CD4-positive, alpha-beta T cell (primary cell): ENCODE results near the gene SAMM50. TPM values are rescaled to one million over a fixed set of nuclear protein-coding genes. Genes with fewer than 3 reads are reported as not detected.

Experiments used
- ATAC-seq: fragments of 200-7000 bp; cut with Tn5 transposase; one replicate; pipeline ENCODE4 v1.10.0; 2022; ENCODE audit warnings: mild to moderate bottlenecking; ENCODE audit not compliant: poor library complexity
- CTCF ChIA-PET: fragments of 350-600 bp; sonication (Branson Sonifier 250); formaldehyde crosslinking; loops from one replicate; lab custom pipeline; 2021; ENCODE audit warnings: antibody characterized with exemption, inconsistent platforms; lab: Charles Lee
- POLR2A ChIA-PET: fragments of 350-600 bp; sonication (Branson Sonifier 250); formaldehyde crosslinking; loops from one replicate; lab custom pipeline; 2021; ENCODE audit warnings: antibody characterized with exemption, inconsistent platforms; lab: Charles Lee
- DNase-seq, 14 experiments: peaks; one replicate each; pipeline ENCODE4 v3.0.0-alpha.2; 2013 to 2020; ENCODE audit warnings: mixed read lengths in 2 of 14
- H3K27ac ChIP-seq, 2 donors: one replicate each; pipeline versions ENCODE4 v1.5.1 to v1.7.0; 2013; ENCODE audit warnings: low read length in 2 of 2, low read depth in 1 of 2, mild to moderate bottlenecking in 1 of 2
- H3K27me3 ChIP-seq, 2 experiments: 1 replicate in 1 of 2; 2 replicates in 1 of 2; pipeline versions ENCODE4 v1.6.1 to v1.7.0; 2013; ENCODE audit warnings: low read length in 2 of 2, control low read depth in 1 of 2, mild to moderate bottlenecking in 1 of 2, moderate library complexity in 1 of 2; ENCODE audit not compliant: insufficient read depth in 2 of 2, control insufficient read depth in 1 of 2
- H3K36me3 ChIP-seq: one replicate; pipeline ENCODE4 v1.6.1; 2013; ENCODE audit warnings: low read length, control low read depth; ENCODE audit not compliant: insufficient read depth
- H3K4me1 ChIP-seq: one replicate; pipeline ENCODE4 v1.6.1; 2013; ENCODE audit warnings: low read length, control low read depth; ENCODE audit not compliant: insufficient read depth
- H3K4me3 ChIP-seq: one replicate; pipeline ENCODE4 v1.5.1; 2013; ENCODE audit warnings: mild to moderate bottlenecking, low read length, moderate library complexity
- H3K9me3 ChIP-seq, 2 experiments: 1 replicate in 1 of 2; 2 replicates in 1 of 2; pipeline versions ENCODE4 v1.6.1 to v1.7.0; 2013; ENCODE audit warnings: low read length in 2 of 2, mild to moderate bottlenecking in 2 of 2, control low read depth in 1 of 2, moderate library complexity in 1 of 2; ENCODE audit not compliant: control insufficient read depth in 1 of 2, insufficient read depth in 1 of 2
- H3K27ac Mint-ChIP-seq: one replicate; pipeline ENCODE4 v1.8.0; 2020; ENCODE audit warnings: mixed read lengths
- H3K27me3 Mint-ChIP-seq: one replicate; pipeline ENCODE4 v1.8.0; 2021; ENCODE audit warnings: mixed read lengths
- H3K36me3 Mint-ChIP-seq: one replicate; pipeline ENCODE4 v1.8.0; 2021; ENCODE audit warnings: low read depth, mixed read lengths
- H3K4me1 Mint-ChIP-seq: one replicate; pipeline ENCODE4 v1.8.0; 2021; ENCODE audit warnings: low read depth, mixed read lengths
- H3K4me3 Mint-ChIP-seq: one replicate; pipeline ENCODE4 v1.8.0; 2020; ENCODE audit warnings: mild to moderate bottlenecking, mixed read lengths
- H3K9me3 Mint-ChIP-seq: one replicate; pipeline ENCODE4 v1.8.0; 2020; ENCODE audit warnings: mixed read lengths
- CTCF ChIP-seq: fragments of 200-600 bp; IDR thresholded peaks from one replicate; pipeline ENCODE4 v1.8.0; 2022; ENCODE audit warnings: antibody characterized with exemption, mild to moderate bottlenecking
- intact Hi-C, 2 experiments: fragments of 100-400 bp; cut with DNase I in 1 of 2; cut with micrococcal nuclease in 1 of 2; formaldehyde crosslinking; loops; one replicate each; pipeline versions ENCODE4 v1.15.1 to v1.9.0; 2023 to 2025; cut with DNase I, micrococcal nuclease
- total RNA-seq, 174 experiments: library from RNA in 2 of 174; stranded (reverse) in 2 of 174; gene quantifications; one replicate each; pipeline ENCODE4 v1.2.3 and lab custom pipeline; 2021 to 2026

Gene SAMM50
- total RNA-seq, 2 experiments from 2014 or later: 15.2 to 18.0 TPM

GRCh38 chr22:44019416-44019815, 64.2 kb downstream of the SAMM50 start:
- peaks cover 7% of the 10 kb centered on the region for H3K27me3 Mint-ChIP-seq
- Histone ChIP-seq H3K36me3 (no peaks in the 10 kb centered on the region), H3K4me3 (no peak overlapping the region), H3K27me3 (no peaks in the 10 kb centered on the region), H3K27ac (no peak overlapping the region), H3K4me1 (peaks cover 6% of the 10 kb centered on the region), H3K9me3 (no peaks in the 10 kb centered on the region)
- no peak for TF ChIP-seq CTCF
- no peak overlapping the region for H3K27ac Mint-ChIP-seq
- H3K9me3 Mint-ChIP-seq: no peaks in the 10 kb centered on the region
- intact Hi-C loops: no loop called here
- DNase-seq: no peak
- H3K4me3 Mint-ChIP-seq: no peak overlapping the region
- H3K36me3 Mint-ChIP-seq: no peaks in the 10 kb centered on the region
- ChIA-PET POLR2A (no interaction called here), CTCF (no interaction called here)
- H3K4me1 Mint-ChIP-seq: no peaks in the 10 kb centered on the region
- no peak for ATAC-seq

GRCh38 chr22:44019846-44020245, 64.6 kb downstream of the SAMM50 start:
- ChIA-PET POLR2A (no interaction called here), CTCF (no interaction called here)
- intact Hi-C loops: no loop called here
- Mint-ChIP-seq H3K36me3 (no peaks in the 10 kb centered on the region), H3K4me3 (no peak overlapping the region), H3K27ac (no peak overlapping the region), H3K9me3 (no peaks in the 10 kb centered on the region), H3K27me3 (peaks cover 8% of the 10 kb centered on the region), H3K4me1 (peaks cover 1% of the 10 kb centered on the region)
- H3K4me3 ChIP-seq: no peak overlapping the region
- ATAC-seq (no peak), DNase-seq (no peak)
- H3K27me3 ChIP-seq: peaks cover 0 to under 1% of the 10 kb centered on the region in 2 experiments
- no peak overlapping the region for H3K27ac ChIP-seq
- H3K4me1 ChIP-seq: peaks cover 9% of the 10 kb centered on the region
- H3K36me3 ChIP-seq: no peaks in the 10 kb centered on the region
- TF ChIP-seq CTCF: no peak
- H3K9me3 ChIP-seq: no peaks in the 10 kb centered on the region

DNA sequence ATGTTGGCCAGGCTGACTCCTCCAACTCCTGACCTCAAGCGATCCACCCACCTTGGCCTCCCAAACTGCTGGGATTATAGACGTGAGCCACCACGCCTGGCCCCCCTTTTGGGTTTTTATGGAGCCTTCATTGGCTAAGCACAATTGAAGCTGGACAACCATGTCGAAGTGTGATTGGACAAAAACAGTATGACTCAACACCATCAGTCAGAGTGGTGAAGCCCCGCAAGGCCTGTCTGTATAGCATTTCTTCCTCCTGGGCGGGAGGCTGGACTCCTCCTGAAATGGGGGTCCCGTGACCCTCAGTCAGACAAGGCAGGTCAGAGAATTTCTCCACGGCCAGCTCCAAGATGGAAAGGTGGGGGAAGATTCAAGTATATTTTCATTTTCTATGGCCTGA, 65.7 kb downstream of the SAMM50 start:
- Mint-ChIP-seq H3K9me3 (no peaks in the 10 kb centered on the region), H3K4me3 (no peak overlapping the region), H3K36me3 (no peaks in the 10 kb centered on the region), H3K27ac (no peak overlapping the region), H3K4me1 (peaks cover 12% of the 10 kb centered on the region), H3K27me3 (peaks cover 19% of the 10 kb centered on the region)
- Histone ChIP-seq H3K9me3 (no peaks in the 10 kb centered on the region), H3K27me3 (peaks cover 0 to 7% of the 10 kb centered on the region in 2 experiments), H3K27ac (no peak overlapping the region), H3K4me1 (peaks cover 20% of the 10 kb centered on the region), H3K4me3 (no peak overlapping the region), H3K36me3 (no peaks in the 10 kb centered on the region)
- intact Hi-C loops: no loop called here
- ChIA-PET CTCF (no interaction called here), POLR2A (no interaction called here)
- no peak for TF ChIP-seq CTCF
- DNase-seq (no peak), ATAC-seq (no peak)
